Endothelial cell of umbilical vein (primary cell): ENCODE data around the gene LSM11. TPM values are rescaled to one million over a fixed set of nuclear protein-coding genes. Genes with fewer than 3 reads are reported as not detected.

Source experiments
- BruUV-seq: library from RNA; stranded (reverse); fragments of 400-500 nt; replicated peaks from 2 replicates; lab custom pipeline; 2021; lab: Mats Ljungman, UMichigan
- CTCF ChIA-PET: fragments of 300-600, 350-600 bp; sonication (Branson Sonifier 250); formaldehyde crosslinking; loops from one replicate; lab custom pipeline; 2021; ENCODE audit warnings: antibody characterized with exemption, inconsistent platforms; lab: Charles Lee
- POLR2A ChIA-PET: fragments of 300-600, 350-600 bp; sonication (Branson Sonifier 250); formaldehyde crosslinking; loops from one replicate; lab custom pipeline; 2021; ENCODE audit warnings: antibody characterized with exemption, inconsistent platforms; lab: Charles Lee
- DNase-seq: peaks from one replicate; pipeline ENCODE4 v3.0.0-alpha.2; 2011; ENCODE audit warnings: low read depth, low spot score
- FAIRE-seq: peaks from 2 replicates; lab custom pipeline; 2011; peaks lifted over from hg19 to GRCh38; lab: Jason Lieb, UNC
- H2AFZ ChIP-seq: 2 replicates; pipeline ENCODE4 v1.6.0; 2012; ENCODE audit warnings: low read depth, low read length, control low read depth, inconsistent platforms
- H3K27ac ChIP-seq: 2 replicates; pipeline ENCODE4 v1.5.1; 2011; ENCODE audit warnings: low read depth, mild to moderate bottlenecking, control low read depth, low read length, moderate library complexity; ENCODE audit not compliant: insufficient read depth
- H3K27me3 ChIP-seq, 2 experiments: 2 replicates each; pipeline versions ENCODE4 v1.6.0 to v1.6.1; 2011; ENCODE audit warnings: low read length in 2 of 2, mixed read lengths in 1 of 2; ENCODE audit not compliant: control insufficient read depth in 2 of 2, insufficient read depth in 2 of 2
- H3K36me3 ChIP-seq, 2 experiments: 2 replicates in 1 of 2; 3 replicates in 1 of 2; pipeline ENCODE4 v1.5.1; 2011; ENCODE audit warnings: low read length in 2 of 2, mild to moderate bottlenecking in 1 of 2, moderate library complexity in 1 of 2; ENCODE audit not compliant: control insufficient read depth in 2 of 2, insufficient read depth in 2 of 2; ENCODE audit errors: extremely low read depth in 1 of 2
- H3K4me1 ChIP-seq: 3 replicates; pipeline ENCODE4 v1.5.1; 2011; ENCODE audit warnings: mild to moderate bottlenecking, low read length; ENCODE audit not compliant: control insufficient read depth, insufficient read depth; ENCODE audit errors: extremely low read depth
- H3K4me2 ChIP-seq: 2 replicates; pipeline ENCODE4 v1.6.1; 2011; ENCODE audit warnings: low read length, control low read depth, mixed read lengths; ENCODE audit not compliant: insufficient read depth
- H3K4me3 ChIP-seq, 3 experiments: fragments of 200-600 bp in 1 of 3; sonication (generic), shearing (Covaris generic) in 1 of 3; replicated peaks in 1 of 3; 2 replicates each; pipeline ENCODE4 v1.5.1; 2011 to 2016; ENCODE audit warnings: control low read depth in 3 of 3, low read length in 3 of 3, mild to moderate bottlenecking in 2 of 3, inconsistent platforms in 1 of 3, low read depth in 1 of 3, moderate library complexity in 1 of 3; ENCODE audit not compliant: insufficient read depth in 1 of 3
- H3K79me2 ChIP-seq: 2 replicates; pipeline ENCODE4 v1.6.0; 2012; ENCODE audit warnings: low read length, inconsistent platforms; ENCODE audit not compliant: control insufficient read depth, insufficient read depth
- H3K9ac ChIP-seq: replicated peaks from 2 replicates; pipeline ENCODE3; 2011; ENCODE audit warnings: low read length, control low read depth; ENCODE audit not compliant: insufficient read depth; ENCODE audit errors: extremely low read depth
- H3K9me1 ChIP-seq: replicated peaks from 3 replicates; pipeline ENCODE4 v1.6.0; 2011; ENCODE audit warnings: mild to moderate bottlenecking, low read length; ENCODE audit not compliant: control insufficient read depth, insufficient read depth; ENCODE audit errors: extremely low read depth
- H3K9me3 ChIP-seq: replicated peaks from 2 replicates; pipeline ENCODE4 v1.5.1; 2012; ENCODE audit warnings: low read length, inconsistent platforms; ENCODE audit not compliant: control insufficient read depth, insufficient read depth
- H4K20me1 ChIP-seq: replicated peaks from 2 replicates; pipeline ENCODE3; 2011; ENCODE audit warnings: mild to moderate bottlenecking, low read length; ENCODE audit not compliant: control insufficient read depth, insufficient read depth; ENCODE audit errors: extremely low read depth
- EZH2 ChIP-seq: IDR thresholded peaks from 2 replicates; pipeline ENCODE4 v1.6.1; 2012; ENCODE audit warnings: borderline replicate concordance, low read depth, mild to moderate bottlenecking, moderate library complexity, low read length, inconsistent platforms; ENCODE audit not compliant: severe bottlenecking
- GATA2 ChIP-seq: IDR thresholded peaks from 2 replicates; pipeline ENCODE4 v1.7.0; 2011; ENCODE audit warnings: low read depth, mild to moderate bottlenecking, moderate library complexity, mixed read lengths, low read length; ENCODE audit not compliant: insufficient read length, insufficient read depth
- JUN ChIP-seq: IDR thresholded peaks from 2 replicates; pipeline ENCODE4 v1.6.1; 2011; ENCODE audit warnings: borderline replicate concordance, low read depth; ENCODE audit not compliant: insufficient read length, insufficient read depth
- MYC ChIP-seq: IDR thresholded peaks from one replicate; pipeline ENCODE4 v1.6.1; 2011; ENCODE audit warnings: mild to moderate bottlenecking, low read depth, low read length
- dilution Hi-C: fragments of 300-500 bp; cut with MboI; formaldehyde crosslinking; loops from one replicate; pipeline ENCODE4 v1.15.0; 2019; ENCODE audit warnings: low sequenced_read_pairs; ENCODE audit not compliant: extremely low pct_ligation_motif_present
- intact Hi-C: fragments of 100-400 bp; cut with micrococcal nuclease; formaldehyde crosslinking; loops from one replicate; pipeline ENCODE4 v1.10.0; 2022
- polyA plus RNA-seq, 4 experiments: library from polyadenylated mRNA; depleted of rRNA in 3 of 4; stranded (reverse) in 3 of 4; unstranded in 1 of 4; fragments of >200 nt; gene quantifications; 2 replicates each; pipeline versions ENCODE4 v1.2.1 to v1.2.3, GENCODE V29; 2011 to 2012; ENCODE audit warnings: missing spikeins in 1 of 4
- total RNA-seq: library from RNA; stranded (reverse); gene quantifications from 2 replicates; pipeline ENCODE4 v1.2.3, GENCODE V29; 2021
- TF ChIP-seq, protein P1 (sequence below), 2 donors: IDR thresholded peaks; 1 replicate in 1 of 2; 2 replicates in 1 of 2; pipeline ENCODE4 v1.5.1; 2011; ENCODE audit warnings: low read length in 2 of 2, mild to moderate bottlenecking in 2 of 2, moderate library complexity in 2 of 2, control low read depth in 1 of 2, inconsistent platforms in 1 of 2, low read depth in 1 of 2; ENCODE audit not compliant: insufficient read depth in 1 of 2; ENCODE audit errors: extremely low read depth in 1 of 2

The LSM11 gene
- total and polyA plus RNA-seq, 2 donors (not counting 3 experiments of a cell fraction or from before 2014, with no cell fraction given) = 3.5 to 7.3 TPM

DNA sequence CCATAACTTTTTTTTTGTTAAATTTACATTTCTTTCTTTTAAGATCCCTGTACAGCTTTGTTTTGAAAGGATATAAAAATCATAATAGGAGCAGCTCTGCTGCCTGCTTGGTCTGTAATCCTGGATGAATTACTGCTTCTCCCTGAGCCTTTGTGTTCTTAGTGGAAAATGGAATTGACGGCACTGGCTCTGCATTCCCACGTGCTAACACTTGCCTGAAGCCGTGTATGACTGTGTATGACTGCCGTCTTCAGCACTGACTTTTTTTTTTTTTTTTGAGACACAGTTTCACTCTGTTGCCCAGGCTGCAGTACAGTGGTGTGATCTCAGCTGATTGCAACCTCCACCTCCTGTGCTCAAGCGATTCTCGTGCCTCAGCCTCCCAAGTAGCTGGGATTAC, 7.5 kb upstream of the LSM11 start:
- Histone ChIP-seq H3K27me3 (no peaks in the 10 kb centered on the region), H3K4me2 (no peak overlapping the region), H3K4me1 (no peaks in the 10 kb centered on the region), H3K36me3 (no peaks in the 10 kb centered on the region), H3K79me2 (no peaks in the 10 kb centered on the region), H3K4me3 (no peak overlapping the region), H2AFZ (no peak overlapping the region), H3K9me3 (no peaks in the 10 kb centered on the region), H3K9me1 (no peaks in the 10 kb centered on the region), H4K20me1 (no peaks in the 10 kb centered on the region), H3K27ac (no peak overlapping the region), H3K9ac (no peak overlapping the region)
- dilution Hi-C loops = no loop called here
- ChIA-PET POLR2A (no interaction called here), CTCF (no interaction called here)
- DNase-seq (no peak), FAIRE-seq (no peak)
- TF ChIP-seq MYC (no peak), EZH2 (no peak), JUN (no peak), GATA2 (no peak)
- TF ChIP-seq, protein P1, sequence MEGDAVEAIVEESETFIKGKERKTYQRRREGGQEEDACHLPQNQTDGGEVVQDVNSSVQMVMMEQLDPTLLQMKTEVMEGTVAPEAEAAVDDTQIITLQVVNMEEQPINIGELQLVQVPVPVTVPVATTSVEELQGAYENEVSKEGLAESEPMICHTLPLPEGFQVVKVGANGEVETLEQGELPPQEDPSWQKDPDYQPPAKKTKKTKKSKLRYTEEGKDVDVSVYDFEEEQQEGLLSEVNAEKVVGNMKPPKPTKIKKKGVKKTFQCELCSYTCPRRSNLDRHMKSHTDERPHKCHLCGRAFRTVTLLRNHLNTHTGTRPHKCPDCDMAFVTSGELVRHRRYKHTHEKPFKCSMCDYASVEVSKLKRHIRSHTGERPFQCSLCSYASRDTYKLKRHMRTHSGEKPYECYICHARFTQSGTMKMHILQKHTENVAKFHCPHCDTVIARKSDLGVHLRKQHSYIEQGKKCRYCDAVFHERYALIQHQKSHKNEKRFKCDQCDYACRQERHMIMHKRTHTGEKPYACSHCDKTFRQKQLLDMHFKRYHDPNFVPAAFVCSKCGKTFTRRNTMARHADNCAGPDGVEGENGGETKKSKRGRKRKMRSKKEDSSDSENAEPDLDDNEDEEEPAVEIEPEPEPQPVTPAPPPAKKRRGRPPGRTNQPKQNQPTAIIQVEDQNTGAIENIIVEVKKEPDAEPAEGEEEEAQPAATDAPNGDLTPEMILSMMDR (IDR thresholded peaks at IDR 0.05; ENCODE audit: extremely low read depth in 1 of 2, insufficient read depth in 1 of 2, low read depth in 1 of 2, low read length in 2 of 2) = no peak
- no TSS peak for BruUV-seq
- intact Hi-C loops = no loop called here
